ENCODE results near the gene CPXM1. TPM values are rescaled to one million over a fixed set of nuclear protein-coding genes. Genes with fewer than 3 reads are reported as not detected.
A peak's percentile ranks its signal among the peaks of the same experiment; 100 is the strongest.
"Not testable (repeated sequence)": the region's sequence is repeated elsewhere in the genome, so short reads cannot be mapped to it uniquely, and the experiment has no call there.

The CPXM1 gene
- polyA plus RNA-seq, 3 donors: 200 to 281 (median 252) TPM

- DNase-seq: no peak
Measured at GRCh38 chr20:2833761-2834160, 33.3 kb upstream of the CPXM1 start.

DNA sequence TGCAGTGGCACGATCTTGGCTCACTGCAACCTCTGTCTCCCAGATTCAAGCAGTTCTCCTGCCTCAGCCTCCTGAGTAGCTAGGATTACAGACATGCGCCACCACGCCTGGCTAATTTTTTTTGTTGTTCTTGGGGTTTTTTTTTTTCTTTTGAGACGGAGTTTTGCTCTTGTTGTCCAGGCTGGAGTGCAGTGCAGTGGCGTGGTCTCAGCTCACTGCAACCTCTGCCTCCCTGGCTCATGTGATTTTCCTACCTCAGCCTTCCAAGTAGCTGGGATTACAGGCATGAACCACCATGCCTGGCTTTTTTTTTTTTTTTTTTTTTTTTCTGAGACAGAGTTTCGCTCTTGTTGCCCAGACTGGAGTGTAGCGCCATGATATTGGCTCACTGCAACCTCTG lies 30.8 kb upstream of the CPXM1 start:
- DNase-seq: not testable (repeated sequence)

GRCh38 chr20:2829376-2829775 lies 28.9 kb upstream of the CPXM1 start:
- DNase-seq: no peak

DNA sequence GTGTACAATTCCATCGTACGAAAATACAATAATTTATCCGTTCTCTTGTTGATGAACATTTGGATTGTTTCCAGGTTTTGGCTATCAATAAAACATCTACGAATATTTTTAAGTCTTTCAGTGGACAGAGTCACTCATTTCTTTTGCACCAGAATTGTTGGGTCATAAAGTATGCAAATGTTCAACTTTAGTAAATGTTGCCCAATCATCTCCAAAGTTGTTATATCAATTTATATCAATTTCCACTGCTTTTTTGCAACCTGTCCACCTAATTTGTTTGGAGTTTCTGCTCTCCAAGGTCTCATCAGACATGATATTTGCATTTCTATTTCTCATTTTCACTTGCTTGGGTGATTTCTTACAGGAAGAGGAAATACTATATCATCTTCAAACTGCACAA lies 26.2 kb upstream of the CPXM1 start:
- DNase-seq: no peak

GRCh38 chr20:2825761-2826160 lies 25.3 kb upstream of the CPXM1 start:
- DNase-seq: no peak

- DNase-seq: no peak
Measured at GRCh38 chr20:2822073-2822472, 21.6 kb upstream of the CPXM1 start.

DNA sequence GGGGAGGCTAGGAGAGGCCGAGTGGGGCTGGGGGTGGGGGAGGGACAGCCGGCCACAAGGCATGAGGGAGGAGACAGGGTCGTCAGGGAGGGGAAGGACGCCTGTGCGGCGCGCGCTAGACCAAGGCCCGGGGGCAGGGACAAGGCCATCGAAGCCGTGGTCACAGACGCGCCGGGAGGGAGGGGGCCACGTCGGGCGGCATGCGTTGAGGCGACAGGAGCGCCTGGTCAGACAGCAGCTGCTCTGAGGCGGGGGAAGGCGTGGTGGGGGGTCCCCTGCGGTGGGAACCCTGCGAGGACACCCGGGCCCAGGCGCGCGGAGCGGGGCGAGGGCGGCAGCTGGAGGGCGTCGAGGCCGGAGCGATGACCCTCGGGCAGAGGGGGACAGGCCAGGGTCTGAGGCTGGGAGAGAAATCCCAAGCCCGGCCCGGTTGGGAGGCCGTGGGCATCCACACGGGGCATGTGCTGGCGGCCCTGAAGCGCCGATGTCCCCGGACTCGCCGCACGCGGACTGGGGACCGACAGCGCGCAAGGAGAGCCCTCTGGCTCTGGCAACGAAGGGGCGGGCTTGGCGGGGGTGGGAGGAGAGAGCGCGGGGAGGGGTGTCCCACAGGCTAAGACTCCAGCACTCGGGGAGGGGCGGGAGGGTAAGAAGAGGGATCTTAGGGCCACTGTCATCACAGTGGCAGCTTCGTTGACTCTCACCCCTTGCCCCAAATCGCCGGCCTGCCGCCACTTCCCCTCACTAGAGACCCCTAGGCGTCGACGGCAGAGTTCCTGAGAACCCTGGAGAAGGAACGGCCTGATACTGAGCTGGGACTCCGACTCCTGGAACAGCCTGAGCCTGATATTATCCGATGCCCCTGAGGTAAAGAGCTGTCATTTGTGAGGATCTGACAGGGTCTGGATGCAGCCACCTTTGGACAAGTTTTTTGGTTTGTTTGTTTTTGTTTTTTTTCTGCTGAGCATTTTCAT lies 20.8 kb upstream of the CPXM1 start:
- DNase-seq: no peak

- DNase-seq: peak; percentile 83
Measured at GRCh38 chr20:2820084-2820895, 19.9 kb upstream of the CPXM1 start.

- no peak for DNase-seq
Measured at GRCh38 chr20:2817891-2818595, 17.6 kb upstream of the CPXM1 start.

DNA sequence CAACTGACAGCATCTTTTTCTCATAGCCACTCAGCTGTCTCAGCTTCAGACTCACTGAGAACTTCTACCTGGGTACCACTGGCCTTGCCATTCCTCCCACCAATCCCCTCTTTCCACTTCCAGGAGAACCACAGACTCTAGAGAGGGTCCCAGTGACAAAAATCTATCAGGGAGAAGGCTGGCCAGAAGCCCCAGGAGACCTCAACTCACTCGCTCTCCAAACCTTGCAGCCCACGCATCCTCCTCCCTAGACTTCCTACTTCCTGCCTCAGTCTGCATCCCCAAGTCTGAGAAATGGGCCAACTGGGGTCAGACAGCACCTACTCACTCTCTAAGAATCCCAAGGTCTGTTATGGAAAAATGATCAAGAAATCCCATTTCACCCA lies 16.9 kb upstream of the CPXM1 start:
- DNase-seq: no peak

- DNase-seq: no peak
Measured at GRCh38 chr20:2816583-2817340, 16.3 kb upstream of the CPXM1 start.

GRCh38 chr20:2816030-2816582 lies 15.7 kb upstream of the CPXM1 start, which contains the start of gene TMEM239:
Gene TMEM239, plus strand, starts transcription at chr20:2816364. Its CDS starts 191 bp downstream, at chr20:2816555.
- no peak for DNase-seq

- DNase-seq: no peak
Measured at GRCh38 chr20:2815242-2815900, 14.9 kb upstream of the CPXM1 start.

DNA sequence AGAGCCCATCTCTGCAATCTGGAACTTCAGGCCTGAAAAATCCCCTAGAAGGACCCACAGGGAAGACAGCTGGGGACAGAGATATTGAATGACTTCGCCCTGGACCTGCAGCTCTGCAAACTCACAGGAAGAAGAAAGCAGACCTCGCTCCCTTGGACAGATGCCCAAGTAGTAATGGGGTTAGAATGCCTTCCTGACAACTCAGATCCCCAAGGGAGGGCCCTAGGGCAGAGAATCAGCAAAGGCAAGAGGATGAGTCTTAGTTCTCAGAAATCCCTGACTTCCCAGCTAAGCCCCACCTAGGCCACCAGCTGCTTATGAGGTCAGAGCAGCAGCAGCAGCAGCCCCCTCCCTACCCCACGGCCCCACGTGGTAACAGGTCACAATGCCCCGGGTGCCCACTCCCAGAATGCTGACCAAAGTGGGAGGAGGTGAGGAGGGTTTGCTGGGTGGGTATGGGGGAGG lies 14.2 kb upstream of the CPXM1 start, which contains the start of gene C20orf141:
TSS of gene C20orf141 (plus strand) at position 401 of the 465 bp plus-strand sequence. CDS start 198 bp downstream, outside the sequence.
- no peak for DNase-seq

DNA sequence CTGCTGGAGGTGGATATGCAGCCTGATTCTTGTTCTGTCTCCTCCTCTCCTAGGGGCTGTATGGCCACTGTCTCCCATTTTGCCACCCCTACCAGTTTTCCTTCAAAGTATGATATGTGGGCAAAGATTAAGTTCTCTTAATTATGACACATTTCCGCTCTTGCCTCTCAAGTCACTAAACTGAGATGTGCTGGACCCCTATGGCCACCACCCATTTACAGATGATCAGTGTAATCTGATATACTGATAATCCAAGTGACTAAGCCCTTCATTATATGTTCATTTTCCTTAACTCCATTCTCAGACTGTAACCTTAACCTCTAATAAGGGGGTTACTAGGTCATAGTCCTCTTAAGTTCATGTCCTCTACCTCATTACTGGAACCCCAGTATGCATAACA lies 13.6 kb upstream of the CPXM1 start:
- no peak for DNase-seq

- DNase-seq: no peak
Measured at GRCh38 chr20:2812189-2812588, 11.8 kb upstream of the CPXM1 start.

- DNase-seq: no peak
Measured at GRCh38 chr20:2809690-2810089, 9.3 kb upstream of the CPXM1 start.

DNA sequence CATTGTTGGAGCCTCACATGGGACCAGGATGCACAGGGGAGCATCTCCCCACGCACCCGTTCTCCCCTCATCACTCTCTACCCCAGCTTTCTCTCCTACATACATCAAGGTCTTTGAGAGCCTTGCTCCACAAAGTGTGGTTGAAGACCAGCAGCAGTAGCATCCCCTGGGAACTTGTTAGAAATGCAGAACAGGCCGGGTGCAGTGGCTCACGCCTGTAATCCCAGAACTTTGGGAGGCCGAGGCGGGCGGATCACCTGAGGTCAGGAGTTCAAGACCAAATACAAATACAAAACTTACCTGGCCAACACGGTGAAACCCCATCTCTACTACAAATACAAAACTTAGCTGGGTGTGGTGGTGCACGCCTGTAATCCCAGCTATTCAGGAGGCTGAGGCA lies 7.5 kb upstream of the CPXM1 start:
- not testable (repeated sequence) for DNase-seq

DNA sequence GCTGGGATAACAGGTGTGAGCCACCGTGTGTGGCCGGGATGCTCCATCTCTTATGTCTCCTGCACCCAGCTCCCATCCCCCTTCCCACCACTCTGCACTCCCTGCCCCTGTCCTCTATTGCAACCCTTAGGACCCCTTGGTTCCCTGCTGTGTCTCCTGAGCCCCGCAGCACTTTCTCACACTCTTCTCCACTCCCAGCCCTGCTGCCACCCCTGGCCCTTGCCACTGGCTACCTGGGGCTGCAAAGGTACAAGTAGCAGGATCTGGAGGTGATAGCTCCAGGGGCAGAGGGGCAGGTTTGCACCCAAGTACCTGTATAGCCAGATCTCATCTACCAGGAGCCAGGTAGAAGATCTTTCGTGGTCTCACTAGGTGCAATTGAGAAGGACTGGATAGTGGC lies 6.6 kb upstream of the CPXM1 start:
- no peak for DNase-seq

- no peak for DNase-seq
Measured at GRCh38 chr20:2806351-2806701, 5.9 kb upstream of the CPXM1 start.
